Activated naive CD4-positive, alpha-beta T cell treated with anti-CD3 and anti-CD28 coated beads, Interleukin-2, amount 10 ng/mL, durations not matched to agents 5 hours and 36 hours (primary cell): ENCODE data around the gene TMEM86B. TPM values are rescaled to one million over a fixed set of nuclear protein-coding genes. Genes with fewer than 3 reads are reported as not detected.

Source experiments
- microRNA-seq: library from miRNA; unstranded; fragments of <30 nt; microRNA quantifications from one replicate; pipeline ENCODE4 v1.2.0, GENCODE V29; 2022; ENCODE audit warnings: borderline microRNAs expressed, borderline replicate concordance
- total RNA-seq, 2 experiments: library from RNA; stranded (reverse); gene quantifications; one replicate each; pipeline ENCODE4 v1.2.3, GENCODE V29; 2021

TMEM86B gene, protein sequence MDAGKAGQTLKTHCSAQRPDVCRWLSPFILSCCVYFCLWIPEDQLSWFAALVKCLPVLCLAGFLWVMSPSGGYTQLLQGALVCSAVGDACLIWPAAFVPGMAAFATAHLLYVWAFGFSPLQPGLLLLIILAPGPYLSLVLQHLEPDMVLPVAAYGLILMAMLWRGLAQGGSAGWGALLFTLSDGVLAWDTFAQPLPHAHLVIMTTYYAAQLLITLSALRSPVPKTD
- total RNA-seq = 10 to 100 TPM; 11.7 to 14.0 TPM

DNA sequence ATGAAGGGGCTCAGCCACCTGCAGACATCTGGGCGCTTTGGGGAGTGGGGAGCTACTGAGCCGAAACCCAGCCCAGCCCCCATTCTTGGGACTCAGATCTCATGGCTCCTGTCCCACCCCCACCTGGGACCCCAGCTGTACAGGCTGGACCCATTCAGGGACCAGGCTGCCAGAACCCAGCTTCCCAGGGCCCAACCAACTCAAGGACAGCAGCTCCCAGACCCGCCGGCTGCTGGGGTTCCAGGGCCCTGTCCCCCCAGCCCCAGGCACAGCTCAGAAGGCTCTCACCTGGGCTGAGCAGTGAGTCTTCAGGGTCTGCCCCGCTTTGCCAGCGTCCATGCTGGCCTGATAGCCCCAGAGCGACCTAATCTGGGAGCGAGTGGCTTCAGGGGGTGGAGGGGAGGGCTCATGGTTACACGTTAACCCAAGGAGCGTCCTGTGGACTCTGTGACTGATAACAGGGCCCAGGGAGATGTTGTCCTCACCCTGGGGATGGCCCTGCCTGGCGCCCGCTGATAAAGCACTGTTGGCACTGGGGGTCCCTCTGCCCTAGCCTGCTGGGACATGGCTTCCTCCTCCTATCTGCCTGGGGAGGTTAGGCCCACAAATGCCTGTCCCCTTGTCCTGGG is at the start of gene TMEM86B:
Gene TMEM86B, minus strand, starts transcription at position 361 of the 629 bp plus-strand sequence. Its CDS starts 22 bp downstream, at position 339.

DNA sequence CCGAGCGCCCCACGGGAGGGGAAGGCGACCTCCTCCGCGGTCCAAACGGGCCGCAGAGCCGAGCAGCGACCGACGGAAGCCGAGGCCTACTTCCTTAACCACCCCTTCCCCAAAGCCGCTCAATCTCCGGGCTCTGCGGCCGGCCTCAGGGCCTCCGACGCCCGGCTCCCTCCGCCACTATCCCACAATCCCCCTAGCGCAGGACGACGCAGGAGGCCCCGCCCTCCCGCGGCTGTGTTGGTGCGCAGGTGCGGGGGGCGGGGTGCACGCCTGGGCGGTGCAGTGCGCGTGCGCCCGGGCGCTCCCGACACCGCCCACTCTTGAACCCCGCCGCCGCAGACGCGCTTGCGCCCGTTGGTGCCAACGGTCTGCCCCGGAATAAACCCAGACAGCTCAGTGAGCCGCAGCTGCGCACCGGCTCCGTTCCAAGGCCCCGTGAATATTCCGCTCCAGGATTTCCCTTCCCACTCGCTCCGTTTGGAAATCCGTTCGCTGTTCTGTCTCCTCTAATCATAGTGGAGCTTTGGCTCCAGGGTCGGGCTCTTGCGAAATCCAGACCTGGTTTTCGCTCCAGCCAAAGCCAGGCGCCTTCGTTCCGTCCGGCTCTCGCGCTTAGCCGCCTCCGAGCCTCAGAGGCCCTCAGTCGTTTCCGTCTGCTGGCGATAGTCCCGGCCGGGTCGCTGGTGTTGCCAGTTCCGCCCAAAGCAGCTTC is 30.4 kb upstream of the TMEM86B start, which contains the start of gene PPP6R1:
Gene PPP6R1, minus strand, starts transcription at position 190 of the 712 bp plus-strand sequence. CDS start 11,914 bp downstream, outside the sequence.

DNA sequence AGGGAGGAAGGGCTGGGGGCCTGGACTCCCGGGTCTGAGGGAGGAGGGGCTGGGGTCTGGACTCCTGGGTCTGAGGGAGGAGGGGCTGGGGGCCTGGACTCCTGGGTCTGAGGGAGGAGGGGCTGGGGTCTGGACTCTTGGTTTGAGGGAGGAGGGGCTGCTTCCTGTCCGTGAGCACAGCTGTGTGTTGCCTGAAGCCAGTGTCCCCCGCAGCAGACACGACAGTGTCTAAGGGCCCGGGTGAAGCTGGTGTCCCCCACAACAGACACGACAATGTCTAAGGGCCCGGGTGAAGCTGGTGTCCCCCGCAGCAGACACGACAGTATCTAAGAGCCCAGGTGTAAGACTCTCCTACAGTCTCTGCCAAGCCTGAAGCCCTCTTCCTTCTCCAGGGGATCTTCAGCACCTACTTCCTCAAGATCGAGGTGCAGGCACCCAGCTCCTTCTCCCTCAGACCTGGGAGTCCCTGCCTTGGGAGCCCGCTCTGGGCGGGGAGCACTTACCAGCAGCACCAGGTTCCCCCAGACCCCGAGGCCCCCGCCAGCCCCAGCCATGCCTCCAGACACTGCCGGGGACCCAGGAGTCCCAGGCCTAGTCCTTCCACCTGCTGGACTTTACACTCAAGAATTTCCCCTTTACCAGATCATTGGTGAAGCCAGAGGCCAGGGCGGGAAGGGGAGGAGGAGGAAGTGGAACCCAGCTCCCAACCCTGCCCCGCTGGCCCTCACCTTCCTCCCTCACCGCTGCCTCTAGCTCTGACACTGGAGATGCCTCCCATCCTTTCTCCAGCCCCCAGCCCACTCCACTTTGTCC is 19.5 kb downstream of the TMEM86B start, which contains the start of gene PTPRH:
Gene PTPRH, minus strand, starts transcription at position 622 of the 813 bp plus-strand sequence. Its CDS starts 68 bp downstream, at position 554.

GRCh38 chr19:55179606-55180484 is 48.7 kb downstream of the TMEM86B start, which contains the start of gene SYT5:
Gene SYT5, minus strand, starts transcription at chr19:55180289. Its CDS starts 1,248 bp downstream, at chr19:55179041.

Small RNAs within 50 kb of the gene (microRNA-seq; reads per million reads assigned to microRNA genes)
- 0.63 reads per million for gene MIR6802
- gene MIR6803 = 1.3 reads per million
- gene MIR6804 = 1.5 reads per million

Other genes with a start within 250 kb of the TMEM86B start
- under 1 TPM; 0.26 to 0.43 TPM for gene GP6, start 190.5 kb downstream of the TMEM86B start, total RNA-seq
- 10 to 100 TPM; 19.7 to 21.7 TPM for gene RDH13, start 165.6 kb downstream of the TMEM86B start, total RNA-seq
- gene EPS8L1, start 152.9 kb downstream of the TMEM86B start, total RNA-seq = 1 to 10 TPM; 3.1 to 4.3 TPM
- 100 to 1,000 TPM; 135 to 141 TPM for gene PPP1R12C, start 111.1 kb downstream of the TMEM86B start, total RNA-seq
- not detected for gene TNNT1, start 79.6 kb downstream of the TMEM86B start, total RNA-seq
- not detected for gene TNNI3, start 71.0 kb downstream of the TMEM86B start, total RNA-seq
- not detected for gene DNAAF3, start 62.1 kb downstream of the TMEM86B start, total RNA-seq
- gene SYT5, start 48.5 kb downstream of the TMEM86B start, total RNA-seq = not detected
- gene PTPRH, start 19.3 kb downstream of the TMEM86B start, total RNA-seq = not detected
- gene PPP6R1, start 30.3 kb upstream of the TMEM86B start, total RNA-seq = 100 to 1,000 TPM; 179 to 181 TPM
- 10 to 100 TPM; 23.0 to 25.5 TPM for gene HSPBP1, start 51.3 kb upstream of the TMEM86B start, total RNA-seq
- gene BRSK1, start 55.2 kb upstream of the TMEM86B start, total RNA-seq = 1 to 10 TPM; 4.0 to 5.9 TPM
- gene TMEM150B, start 96.6 kb upstream of the TMEM86B start, total RNA-seq = under 1 TPM in 1 of 2 experiments, not detected in 1; 0.29 TPM
- 10 to 100 TPM; 24.2 to 25.6 TPM for gene KMT5C, start 111.1 kb upstream of the TMEM86B start, total RNA-seq
- gene COX6B2, start 126.0 kb upstream of the TMEM86B start, total RNA-seq = under 1 TPM in 1 of 2 experiments, not detected in 1; 0.14 TPM
- gene GARIN5B, start 134.5 kb upstream of the TMEM86B start, total RNA-seq = not detected
- under 1 TPM; 0.15 to 0.29 TPM for gene IL11, start 141.7 kb upstream of the TMEM86B start, total RNA-seq
- not detected for gene TMEM190, start 148.1 kb upstream of the TMEM86B start, total RNA-seq
- gene TMEM238, start 155.5 kb upstream of the TMEM86B start, total RNA-seq = 10 to 100 TPM; 28.2 to 31.1 TPM
- gene RPL28, start 157.2 kb upstream of the TMEM86B start, total RNA-seq = 1,000 to 10,000 TPM; 3,962 to 3,998 TPM
- gene UBE2S, start 179.0 kb upstream of the TMEM86B start, total RNA-seq = 100 to 1,000 TPM; 146 to 148 TPM
- not detected for gene SHISA7, start 214.5 kb upstream of the TMEM86B start, total RNA-seq
- 10 to 100 TPM; 15.7 to 16.6 TPM for gene ISOC2, start 232.9 kb upstream of the TMEM86B start, total RNA-seq
- gene C19orf85, start 236.0 kb upstream of the TMEM86B start, total RNA-seq = not detected
- gene ZNF628, start 247.9 kb upstream of the TMEM86B start, total RNA-seq = 10 to 100 TPM in 1 of 2 experiments, 1 to 10 TPM in 1; 8.2 to 11.3 TPM